DMS53 (cell line): ENCODE results near the gene ARRDC1.
A peak's percentile ranks its signal among the peaks of the same experiment; 100 is the strongest.
"Not testable (repeated sequence)": the region's sequence is repeated elsewhere in the genome, so short reads cannot be mapped to it uniquely, and the experiment has no call there.

Experiments
- DNase-seq: peaks from one replicate; lab custom pipeline; 2025; lab: John Stamatoyannopoulos, UW

Gene ARRDC1

DNA sequence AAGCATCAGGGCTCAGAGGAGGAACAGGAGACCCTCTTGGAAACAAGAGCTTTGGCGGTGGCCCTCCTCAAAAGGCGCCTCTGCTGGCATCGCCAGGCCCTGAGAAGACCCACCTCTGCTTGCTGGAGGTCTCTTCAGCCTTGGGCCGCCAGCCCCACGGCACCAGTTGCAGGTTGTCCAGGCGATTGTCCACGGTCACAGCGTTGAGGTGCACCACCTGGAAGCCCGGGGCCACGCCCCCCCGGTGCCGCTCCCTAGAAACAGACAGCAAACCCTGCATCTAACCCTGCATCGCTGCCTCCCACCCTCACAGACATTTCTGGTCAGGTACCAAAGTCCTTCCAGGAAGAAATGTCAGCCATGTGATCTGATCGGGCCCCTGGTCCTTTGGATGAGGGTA lies 18.6 kb upstream of the ARRDC1 start:
- no peak for DNase-seq

DNA sequence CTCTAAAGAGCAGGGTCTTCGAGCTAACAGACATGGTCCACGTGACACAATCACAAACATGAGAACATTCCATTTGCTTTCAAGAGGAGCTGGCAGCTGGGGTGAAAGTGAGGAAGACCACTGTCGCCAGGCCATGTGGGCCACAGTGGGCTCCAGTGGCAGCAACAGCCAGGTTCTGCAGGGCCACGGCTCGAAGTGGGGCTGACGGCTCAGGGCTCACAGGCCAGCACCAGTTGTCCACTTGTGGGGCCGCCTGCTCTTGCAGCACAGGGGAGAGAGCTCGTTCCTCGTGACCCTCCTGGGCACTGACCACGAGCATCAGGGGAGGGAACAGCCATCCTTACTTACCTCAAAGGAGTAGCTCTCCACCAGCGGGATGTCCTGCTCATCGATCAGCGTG lies 17.2 kb upstream of the ARRDC1 start:
- DNase-seq: no peak

DNA sequence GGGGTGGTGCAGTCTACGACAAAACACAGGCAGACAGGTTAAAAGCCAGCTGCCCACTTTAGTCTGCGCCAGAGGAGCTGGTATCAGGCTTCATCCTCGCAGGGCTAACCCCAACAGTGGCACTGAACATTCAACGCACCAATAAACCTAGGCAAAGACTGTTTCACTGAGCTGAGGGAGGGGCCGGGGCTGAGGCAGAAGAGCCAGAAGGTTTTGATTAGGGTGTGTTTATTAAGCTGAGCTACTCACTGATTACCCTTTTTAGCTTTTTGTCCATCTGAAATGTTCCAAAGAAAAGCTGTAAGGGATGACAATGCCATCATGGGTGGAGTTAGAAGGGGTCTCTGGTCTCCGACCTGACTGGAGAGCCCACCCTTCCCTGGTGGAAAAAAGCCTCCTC lies 16.6 kb upstream of the ARRDC1 start:
- no peak for DNase-seq

DNA sequence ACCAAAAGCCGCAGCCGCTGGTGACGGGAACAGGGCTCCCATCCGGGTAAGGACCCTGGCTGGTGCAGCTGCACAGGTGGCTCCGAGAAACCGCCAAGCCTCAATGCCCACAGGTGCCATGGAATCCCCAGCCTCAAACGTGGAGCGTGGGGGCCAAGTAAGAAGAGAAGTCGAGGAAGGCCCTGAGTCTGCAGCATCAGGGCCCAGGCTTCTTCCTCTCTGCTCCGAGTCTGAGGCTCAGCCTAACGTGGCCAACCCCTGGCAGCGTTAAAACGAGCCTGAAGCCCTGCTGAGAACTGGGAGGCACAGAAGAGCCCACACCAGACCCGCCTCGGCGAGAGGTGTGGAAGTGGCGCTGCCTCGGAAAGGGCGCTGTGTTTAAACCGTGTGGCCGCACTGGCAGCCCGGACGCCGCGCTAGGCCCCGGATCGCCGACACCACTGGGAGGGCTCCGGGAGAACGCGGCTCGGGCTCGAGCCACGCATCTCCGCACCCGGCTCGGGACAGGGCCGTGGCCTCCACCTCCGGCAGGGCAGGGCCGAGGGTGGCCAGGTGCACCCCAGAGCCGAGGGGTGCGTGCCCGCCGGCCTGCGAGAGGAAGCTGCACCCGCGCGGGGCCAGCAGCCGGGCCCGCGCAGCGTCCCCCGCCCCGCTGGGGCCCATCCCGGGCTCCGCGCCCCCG lies 15.9 kb upstream of the ARRDC1 start:
- DNase-seq: peak; percentile 52

DNA sequence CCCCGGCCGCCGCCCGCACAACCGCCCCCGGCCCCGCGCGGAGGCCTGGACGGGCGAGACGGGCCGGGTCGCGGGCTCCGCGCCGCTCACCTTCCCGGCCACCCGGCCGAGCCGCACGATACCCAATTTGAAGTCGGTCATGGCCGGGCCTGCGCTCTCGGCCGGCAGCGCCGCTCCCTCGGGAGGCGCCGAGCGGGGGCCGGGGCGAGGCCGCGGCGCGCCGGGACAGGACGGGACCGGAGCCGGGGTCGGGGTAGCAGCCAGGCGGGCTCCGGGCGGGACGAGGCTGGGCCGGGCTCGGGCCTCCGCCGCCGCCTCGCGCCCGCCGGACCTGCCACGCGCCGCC lies 15.4 kb upstream of the ARRDC1 start:
- peak; percentile 75 for DNase-seq

DNA sequence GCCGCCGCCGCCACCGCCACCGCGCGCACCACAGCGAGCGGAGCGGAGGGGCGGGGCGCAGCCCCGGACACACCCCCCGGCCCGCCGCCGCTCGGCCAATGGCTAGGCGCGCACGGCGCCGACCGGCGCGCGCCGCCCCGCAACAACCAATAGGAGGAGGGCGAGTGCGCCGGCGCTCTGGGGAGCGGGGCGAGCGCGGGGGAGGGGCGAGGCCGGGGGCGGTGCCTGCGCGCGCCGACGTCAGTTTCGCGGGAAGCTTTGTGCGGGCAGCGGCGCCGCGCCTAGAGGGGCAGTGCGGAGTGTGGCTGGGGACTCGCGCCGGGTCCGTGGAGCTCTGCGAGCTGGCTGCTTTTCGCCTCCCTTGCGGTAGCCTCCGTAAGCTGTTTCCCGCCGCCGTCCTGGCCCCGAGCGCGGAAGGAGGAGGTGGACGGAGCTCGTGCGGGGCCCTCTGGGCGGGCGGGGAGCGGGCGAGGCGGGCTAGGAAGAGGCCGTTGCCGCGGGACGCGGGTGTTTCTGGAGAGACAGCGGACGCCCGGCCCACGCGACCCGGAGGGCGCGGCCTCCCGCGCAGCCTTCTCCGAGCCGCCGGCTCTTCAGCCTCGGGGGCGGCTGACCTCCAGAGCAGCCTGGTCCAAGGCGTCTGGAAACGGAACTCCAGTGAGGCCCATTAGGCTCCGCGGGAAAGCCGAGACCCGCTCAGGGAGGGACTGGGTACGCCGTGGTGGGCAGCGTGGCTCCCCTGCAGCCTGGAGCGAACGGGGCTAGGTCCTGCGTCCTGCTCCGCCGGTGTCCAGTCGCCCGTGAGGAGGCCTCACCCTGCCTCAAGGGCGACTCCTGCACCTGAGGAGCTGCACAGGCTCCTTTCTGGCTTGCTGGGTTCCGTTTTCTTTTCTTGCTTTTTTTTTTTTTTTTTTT lies 14.8 kb upstream of the ARRDC1 start, which contains the start of gene ZMYND19:
ZMYND19 (minus strand) TSS at position 44 of the 915 bp plus-strand sequence. CDS start 249 bp downstream, outside the sequence.
- DNase-seq: peak; percentile 96

DNA sequence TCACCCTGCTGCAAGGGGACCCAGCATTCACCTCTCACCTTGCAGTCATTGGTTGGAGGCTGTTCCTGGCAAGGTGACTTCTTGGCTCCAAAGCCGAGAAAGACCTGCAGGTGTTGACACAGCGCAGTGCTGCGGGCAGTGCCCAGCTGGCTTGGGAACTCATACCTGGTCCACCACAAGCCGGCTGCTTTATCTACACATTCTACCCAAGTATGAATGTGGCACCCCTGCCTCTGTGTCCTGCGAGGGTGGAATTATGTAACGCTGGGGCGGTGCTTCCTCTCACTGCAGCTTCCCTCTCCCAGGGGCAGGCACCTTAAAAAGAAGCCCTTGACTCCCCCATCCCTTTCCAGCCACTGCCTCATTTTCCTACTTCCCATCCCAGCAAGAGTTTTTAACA lies 12.7 kb upstream of the ARRDC1 start:
- DNase-seq: no peak

DNA sequence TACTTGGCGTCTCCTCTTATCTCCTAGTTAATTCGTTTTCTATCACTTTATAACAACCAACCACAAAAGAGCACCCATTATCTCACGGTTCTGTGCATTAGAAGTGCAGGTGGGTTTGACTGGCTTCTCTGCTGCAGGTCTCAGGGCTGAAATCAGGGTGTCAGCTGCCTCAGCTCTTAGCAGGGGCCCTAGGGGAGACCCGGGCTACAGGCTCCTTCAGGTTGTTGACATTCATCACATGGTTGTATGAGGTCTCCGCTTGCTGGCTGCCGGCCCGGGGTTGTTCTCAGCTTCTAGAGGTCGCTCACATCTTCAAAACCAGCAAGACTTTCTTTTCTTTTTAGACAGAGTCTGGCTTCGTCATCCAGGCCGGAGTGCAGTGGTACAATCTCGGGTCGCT lies 12.3 kb upstream of the ARRDC1 start:
- no peak for DNase-seq

DNA sequence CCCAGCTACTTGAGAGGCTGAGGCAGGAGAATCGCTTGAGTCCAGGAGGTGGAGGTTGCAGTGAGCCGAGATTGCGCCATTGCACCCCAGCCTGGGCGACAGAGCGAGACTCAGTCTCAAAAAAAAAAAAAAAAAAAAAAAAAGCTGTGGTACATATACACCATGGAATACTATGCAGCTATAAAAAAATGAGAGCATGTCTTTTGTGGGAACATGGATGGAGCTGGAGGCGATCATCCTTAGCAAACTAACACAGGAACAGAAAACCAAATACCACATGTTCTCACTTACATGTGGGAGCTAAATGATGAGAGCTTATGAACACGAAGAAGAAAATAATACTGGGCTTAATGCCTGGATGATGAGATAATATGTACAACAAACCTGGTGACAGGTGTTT lies 8.9 kb upstream of the ARRDC1 start:
- not testable (repeated sequence) for DNase-seq

DNA sequence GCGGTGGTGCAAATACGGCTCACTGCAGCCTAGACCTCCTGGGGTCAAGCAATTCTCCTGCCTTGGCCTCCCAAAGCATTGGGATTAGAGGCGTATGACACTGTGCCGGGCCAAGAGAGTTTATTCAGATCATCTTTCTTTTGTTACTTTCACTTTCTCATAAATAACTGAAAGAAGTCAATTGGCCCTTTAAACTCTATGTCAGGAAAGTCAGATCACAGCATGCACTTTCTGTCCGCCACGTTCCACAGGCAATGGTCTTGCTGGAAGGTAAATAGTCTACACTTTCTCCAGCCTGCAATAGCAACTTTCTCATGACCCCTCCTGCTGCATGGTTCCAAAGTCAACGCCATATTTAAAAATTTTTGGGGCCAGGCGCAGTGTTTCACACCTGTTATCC lies 6.5 kb upstream of the ARRDC1 start:
- DNase-seq: no peak

DNA sequence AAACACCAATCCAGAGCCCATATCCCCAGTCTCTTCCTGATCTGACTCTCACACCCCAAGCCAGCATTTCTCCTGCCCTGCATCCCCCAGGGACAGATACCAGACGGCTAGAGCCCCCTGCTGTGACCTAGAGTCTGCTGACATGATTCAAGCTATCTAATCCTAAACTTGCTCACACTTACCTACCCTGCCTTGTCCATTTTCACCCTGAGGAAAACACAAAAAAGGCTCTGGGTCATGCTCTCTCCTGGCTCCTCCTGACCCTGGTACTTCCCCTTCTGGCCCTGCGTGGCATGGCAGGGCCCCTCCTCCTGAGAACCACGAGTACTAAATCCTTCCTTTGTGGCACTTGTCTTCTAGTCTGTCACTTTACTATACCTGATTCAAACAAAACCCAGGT lies 2.8 kb upstream of the ARRDC1 start:
- DNase-seq: peak; percentile 42

DNA sequence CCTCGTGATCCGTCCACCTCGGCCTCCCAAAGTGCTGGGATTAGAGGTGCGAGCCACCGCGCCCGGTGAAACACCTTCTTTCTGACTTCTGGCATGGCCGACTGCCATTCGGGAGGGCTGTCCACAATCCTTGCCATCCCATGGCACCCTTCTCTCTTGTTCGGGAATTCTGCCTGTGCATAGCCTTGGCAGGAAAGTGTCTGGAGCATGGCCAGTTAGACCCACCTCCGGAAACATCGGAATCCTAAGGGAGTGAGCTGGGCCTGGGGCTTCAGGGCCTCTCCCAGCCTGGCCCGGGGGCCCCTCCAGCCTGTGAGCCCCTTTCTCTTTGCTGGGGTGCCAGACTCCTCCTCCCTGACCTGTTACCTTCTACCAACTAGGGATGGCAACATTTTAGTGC lies 1.6 kb upstream of the ARRDC1 start:
- DNase-seq: no peak

DNA sequence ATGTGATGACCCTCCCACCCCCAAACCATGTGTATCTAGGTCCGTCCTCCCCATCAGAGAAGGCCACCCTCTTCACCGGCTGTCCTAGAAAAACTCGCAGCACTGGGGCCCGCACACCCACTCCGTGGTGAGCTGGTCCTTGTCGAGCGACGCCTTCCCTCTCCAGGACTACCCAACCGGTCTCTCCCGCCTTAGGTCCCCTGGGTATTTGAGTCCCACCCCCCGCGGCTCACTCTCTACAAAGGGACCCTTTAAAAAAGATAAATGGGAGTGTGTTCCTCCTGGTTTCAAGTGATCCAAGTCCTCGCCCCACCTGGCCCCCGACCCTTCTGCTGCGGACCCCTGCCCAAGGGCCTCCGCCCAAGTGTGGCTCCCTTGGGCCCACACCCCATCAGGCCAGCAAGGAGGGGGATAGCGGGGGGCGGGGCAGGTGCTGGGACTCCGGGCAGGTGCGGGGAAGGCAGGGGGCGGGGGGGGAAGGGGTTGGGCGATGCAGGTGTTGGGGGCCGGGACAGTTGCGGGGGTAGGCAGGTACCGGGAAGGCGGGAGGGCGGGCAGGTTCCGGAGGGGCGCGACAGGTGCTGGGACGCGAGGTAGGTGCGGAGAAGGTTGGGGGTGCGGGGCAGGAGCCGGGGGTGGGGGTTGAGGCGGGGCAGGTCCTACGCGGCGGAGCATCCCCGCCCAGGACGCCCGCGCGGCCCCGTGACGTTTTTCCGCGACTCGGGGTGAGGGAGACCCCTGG lies 970 bp upstream of the ARRDC1 start:
- peak; percentile 46 for DNase-seq

DNA sequence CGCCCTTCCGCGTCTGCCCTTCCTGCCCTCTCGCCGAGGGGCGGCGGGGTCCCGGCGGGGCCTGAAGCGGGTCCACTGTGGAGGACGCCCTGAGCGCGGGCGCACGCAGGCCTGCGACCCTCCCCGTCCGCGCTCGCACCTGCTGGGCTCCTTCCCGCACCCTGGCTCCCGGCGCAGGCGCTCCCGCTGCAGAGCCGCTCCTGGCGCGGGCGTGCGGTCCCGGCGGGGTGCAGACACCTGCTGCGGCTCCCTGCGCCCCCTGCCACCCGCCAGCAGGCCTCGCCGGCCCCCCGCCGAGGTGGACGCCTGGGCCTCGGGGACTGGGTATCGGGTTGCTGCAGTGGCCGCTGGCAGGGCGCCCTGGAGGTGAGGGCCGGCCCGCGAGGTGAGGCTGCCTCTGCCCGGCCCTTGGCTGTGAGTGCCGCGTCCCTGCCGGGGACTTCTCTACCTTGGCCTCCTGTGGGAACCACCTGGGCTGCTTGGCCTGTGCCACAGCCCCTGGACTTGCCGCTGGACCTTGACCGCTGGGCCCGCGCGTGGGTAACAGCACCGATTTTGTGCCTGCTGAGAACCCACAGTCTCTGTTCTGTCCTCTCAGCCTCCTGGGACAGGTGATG lies 627 bp downstream of the ARRDC1 start:
- DNase-seq: peak; percentile 75

DNA sequence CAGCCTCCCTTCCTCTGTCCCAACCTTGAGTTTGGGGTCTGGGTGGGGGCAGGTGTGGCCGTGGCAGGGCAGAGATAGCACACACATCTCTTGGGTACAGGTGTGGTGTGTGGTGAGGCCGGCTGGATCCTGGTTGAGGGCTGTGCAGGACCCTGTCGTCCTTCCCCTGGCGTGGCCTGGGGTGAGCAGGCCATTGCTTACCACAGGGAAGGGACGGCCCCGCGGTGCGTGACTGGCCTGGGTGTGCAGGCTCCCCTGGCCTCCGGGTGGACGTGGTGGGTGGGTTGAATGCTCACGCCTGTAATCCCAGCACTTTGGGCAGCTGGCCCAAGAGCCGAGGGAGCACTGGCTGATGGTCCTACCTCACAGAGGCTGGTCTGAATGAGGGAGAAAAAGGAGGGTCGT lies 1.2 kb downstream of the ARRDC1 start:
- peak; percentile 54 for DNase-seq

DNA sequence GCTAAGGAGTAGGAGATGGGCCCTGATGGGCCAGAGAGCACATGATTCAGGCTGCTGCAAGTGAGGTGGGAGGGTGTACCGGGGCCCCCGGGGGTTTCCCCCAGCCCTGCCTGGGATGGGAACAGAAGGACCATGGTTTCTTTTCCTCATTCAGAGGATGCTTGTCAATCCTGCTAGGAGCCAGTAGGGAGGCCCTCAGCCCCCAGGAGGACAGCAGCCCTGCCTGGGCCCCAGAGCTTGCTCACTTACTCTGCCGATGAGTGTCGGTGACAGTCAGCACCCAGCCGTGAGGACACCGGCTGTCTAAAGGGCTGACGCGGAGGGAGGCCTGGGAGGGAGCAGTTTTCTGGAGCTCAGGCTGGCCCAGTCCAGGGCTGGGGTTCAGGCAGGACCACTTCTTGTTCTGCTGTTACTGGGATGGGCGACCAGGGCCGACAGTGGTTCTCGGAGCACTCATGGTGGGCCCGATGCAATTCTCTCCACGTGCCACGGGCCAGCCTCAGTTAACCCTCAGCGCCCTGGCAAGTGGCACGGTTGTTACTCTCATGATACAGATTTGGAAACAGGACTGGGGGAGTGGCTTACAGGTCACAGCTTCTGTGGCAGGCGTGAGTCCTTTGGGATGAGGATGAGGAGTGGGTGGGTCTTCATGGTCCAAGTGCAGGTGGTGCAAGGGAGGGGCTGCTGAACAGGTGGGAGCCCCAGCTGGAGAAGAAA lies 1.8 kb downstream of the ARRDC1 start:
- DNase-seq: peak; percentile 42

DNA sequence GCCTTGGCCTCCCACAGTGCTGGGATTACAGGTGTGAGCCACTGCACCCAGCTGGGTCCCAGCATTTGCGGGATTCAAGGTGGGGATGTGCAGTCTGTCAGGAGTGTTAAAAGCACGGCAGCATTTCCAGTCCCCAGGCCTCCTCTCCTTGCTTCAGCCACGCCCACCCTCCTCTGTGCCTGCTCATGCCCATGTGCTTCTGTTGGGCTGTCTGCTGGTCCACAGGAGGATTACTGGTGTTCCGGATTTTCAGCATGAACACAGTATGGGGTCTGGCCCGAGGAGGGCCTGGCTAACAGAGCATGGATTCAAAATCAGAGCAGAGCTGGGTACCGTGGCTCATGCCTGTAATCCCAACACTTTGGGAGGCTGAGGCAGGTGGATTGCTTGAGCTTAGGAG lies 5.5 kb downstream of the ARRDC1 start:
- peak; percentile 43 for DNase-seq

DNA sequence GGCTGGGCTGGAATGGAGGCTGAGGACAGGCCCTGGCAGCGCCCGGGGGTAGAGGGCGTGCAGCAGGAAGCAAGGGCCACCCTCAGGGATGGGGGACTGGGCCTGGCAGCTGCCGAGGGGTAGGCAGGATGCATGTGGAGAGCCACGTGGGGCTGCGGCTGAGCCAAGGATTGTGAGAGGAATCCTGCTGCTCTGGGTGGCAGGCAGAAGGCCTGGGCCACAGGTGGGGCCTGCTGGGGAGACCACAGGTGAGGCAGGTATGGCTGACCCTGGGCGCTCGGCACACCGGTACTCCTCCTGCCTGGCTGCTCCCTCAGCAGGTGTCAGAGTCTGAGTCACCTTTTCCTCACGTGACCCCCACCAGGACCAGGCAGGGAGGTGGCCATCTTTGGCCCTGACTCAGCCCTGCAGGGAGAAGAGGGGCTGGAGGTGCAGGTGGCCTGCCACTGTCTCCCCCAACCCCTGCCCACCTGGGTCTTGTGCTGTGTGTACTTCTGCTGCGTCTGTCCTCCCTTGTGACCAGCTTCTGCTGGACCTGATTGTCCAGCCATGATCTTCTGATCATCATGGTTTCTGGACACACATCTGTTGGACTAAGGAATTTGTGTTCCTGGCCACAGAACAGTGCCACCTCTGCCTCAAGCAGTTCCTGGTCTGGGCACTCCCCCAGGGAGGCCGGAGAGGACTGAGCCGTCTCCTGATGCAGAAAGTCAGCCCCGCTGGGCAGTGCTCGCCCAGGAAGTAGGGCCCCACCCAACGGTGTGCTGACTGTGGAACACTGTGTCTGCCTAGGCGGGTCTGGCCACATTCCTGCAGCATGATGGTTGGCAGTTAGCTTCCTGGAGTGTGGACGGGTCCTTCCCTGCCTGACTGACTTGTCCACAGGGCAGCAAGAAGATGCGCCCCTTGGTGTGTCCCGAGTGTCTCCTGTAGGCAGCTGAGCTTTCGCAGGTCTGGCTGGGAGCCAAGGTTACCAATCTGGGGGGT lies 6.4 kb downstream of the ARRDC1 start:
- peak; percentile 97 for DNase-seq

DNA sequence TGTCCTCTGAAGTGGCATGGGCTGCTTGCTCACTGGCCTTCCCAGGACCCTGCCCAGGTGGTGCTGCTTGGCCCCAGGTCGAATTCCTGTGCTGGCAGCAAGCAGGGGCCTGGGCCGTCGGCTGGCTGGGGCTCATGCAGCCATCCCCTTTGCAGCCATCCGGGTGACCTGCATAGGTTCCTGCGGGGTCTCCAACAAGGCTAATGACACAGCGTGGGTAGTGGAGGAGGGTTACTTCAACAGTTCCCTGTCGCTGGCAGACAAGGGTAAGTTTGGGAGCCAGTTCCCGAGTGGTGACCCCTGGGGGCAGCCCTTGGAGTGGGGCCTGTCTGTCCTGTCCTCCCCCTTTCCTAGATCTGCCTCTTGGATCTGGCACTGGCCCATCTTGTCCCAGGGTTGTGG lies 7.3 kb downstream of the ARRDC1 start:
- no peak for DNase-seq

DNA sequence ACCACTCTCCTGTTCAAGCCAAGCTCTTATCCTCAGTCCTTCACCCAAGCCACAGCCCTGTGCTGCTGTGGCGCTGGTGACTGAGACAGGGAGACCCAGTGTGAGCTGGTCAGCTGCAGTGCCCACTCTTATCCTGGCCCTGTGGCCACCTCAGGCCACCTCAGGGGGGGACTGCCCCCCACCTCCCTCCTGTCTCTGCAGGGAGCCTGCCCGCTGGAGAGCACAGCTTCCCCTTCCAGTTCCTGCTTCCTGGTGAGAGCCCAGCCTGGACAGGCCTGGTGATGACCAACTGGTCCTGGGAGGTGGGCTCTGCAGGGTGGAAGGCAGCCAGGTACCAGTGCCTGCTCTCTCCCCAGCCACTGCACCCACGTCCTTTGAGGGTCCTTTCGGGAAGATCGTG lies 7.8 kb downstream of the ARRDC1 start:
- DNase-seq: no peak
